Measurements from ENCODE around the gene BEAN1. TPM values are rescaled to one million over a fixed set of nuclear protein-coding genes. Genes with fewer than 3 reads are reported as not detected.

Gene BEAN1
- total RNA-seq, 1 experiment from 2014 or later, result 0.24 TPM

- Histone ChIP-seq H3K4me1 (ENCODE audit: insufficient read depth, low read length) (no peaks in the 10 kb centered on the region), H3K9ac (ENCODE audit: extremely low read depth, insufficient read length, low read length) (no peak overlapping the region), H3K79me2 (ENCODE audit: insufficient read depth, low read length) (no peaks in the 10 kb centered on the region), H2AFZ (ENCODE audit: low read length) (no peak overlapping the region), H4K8ac (replicated peaks; ENCODE audit: insufficient read length, low read depth, low read length) (no peak overlapping the region), H4K91ac (ENCODE audit: insufficient read length, low read depth, low read length) (no peak overlapping the region), H3K27me3 (ENCODE audit: insufficient read depth, low read length) (no peaks in the 10 kb centered on the region), H3K56ac (ENCODE audit: insufficient read length, low read depth, low read length) (no peak overlapping the region), H3K79me1 (ENCODE audit: insufficient read depth, low read depth, low read length, poor library complexity, severe bottlenecking) (no peaks in the 10 kb centered on the region), H3K4ac (ENCODE audit: low read depth, low read length) (no peak overlapping the region), H2BK20ac (ENCODE audit: low read depth, low read length, poor library complexity, severe bottlenecking) (no peak overlapping the region), H2BK12ac (ENCODE audit: insufficient read length, low read depth, low read length) (no peak overlapping the region), H3K18ac (ENCODE audit: insufficient read length, low read depth, low read length) (no peak overlapping the region), H2BK120ac (ENCODE audit: low read depth, low read length, poor library complexity, severe bottlenecking) (no peak overlapping the region), H3K23ac (ENCODE audit: insufficient read length, low read depth, low read length) (no peak overlapping the region), H3T11ph (ENCODE audit: low read length) (no peak overlapping the region), H2BK15ac (ENCODE audit: low read depth, low read length) (no peak overlapping the region), H4K20me1 (ENCODE audit: control insufficient read depth, insufficient read depth, insufficient read length) (no peaks in the 10 kb centered on the region), H3K9me3 (ENCODE audit: control insufficient read depth, low read depth, low read length) (no peaks in the 10 kb centered on the region), H3K27ac (ENCODE audit: insufficient read length, low read depth, low read length) (no peak overlapping the region), H2AK5ac (ENCODE audit: insufficient read length, low read length) (no peak overlapping the region), H3K23me2 (ENCODE audit: insufficient read length, low read depth, low read length, poor library complexity, severe bottlenecking) (no peaks in the 10 kb centered on the region), H3K4me2 (ENCODE audit: insufficient read depth, insufficient read length, low read length) (no peak overlapping the region), H2BK5ac (ENCODE audit: insufficient read length, low read length) (no peak overlapping the region), H3K14ac (ENCODE audit: insufficient read depth, low read length) (no peak overlapping the region), H4K5ac (ENCODE audit: insufficient read length, low read depth, low read length) (no peak overlapping the region)
- Mint-ChIP-seq H3K9me3 (no peaks in the 10 kb centered on the region), H3K4me3 (no peak overlapping the region), H3K27ac (no peak overlapping the region), H3K27me3 (ENCODE audit: low read depth) (peaks cover 23% of the 10 kb centered on the region), H3K4me1 (no peaks in the 10 kb centered on the region), H3K36me3 (ENCODE audit: insufficient read depth in 1 of 3, low read depth in 3 of 3) (no peaks in the 10 kb centered on the region)
- WGBS (ENCODE audit: extremely low coverage, insufficient read length, low lambda C conversion rate), result no CpG with 5 or more reads among the region's 5 CpGs
- no peak for TF ChIP-seq CTCF (conservative IDR thresholded peaks at IDR 0.05)
- DNase-seq, result no peak
These were observed 40.5 kb downstream of the BEAN1 start for GRCh38 chr16:66467611-66468010.
